Natural killer cell (primary cell): ENCODE data around the gene NRAP. TPM values are rescaled to one million over a fixed set of nuclear protein-coding genes. Genes with fewer than 3 reads are reported as not detected.

Source experiments
- ATAC-seq, 3 donors: fragments of 150-1000 bp in 2 of 3; fragments of 200-7000 bp in 1 of 3; cut with Tn5 transposase; 1 replicate in 1 of 3; 2 replicates in 2 of 3; pipeline ENCODE4 v1.10.0; 2021; ENCODE audit warnings: mild to moderate bottlenecking in 2 of 3, moderate library complexity in 2 of 3
- DNase-seq, 2 donors: peaks; one replicate each; pipeline versions ENCODE4 v3.0.0 to v3.0.0-alpha.2; 2013 to 2021; ENCODE audit warnings: mixed read lengths in 1 of 2
- H3K27ac ChIP-seq: one replicate; pipeline ENCODE4 v1.5.1; 2013; ENCODE audit warnings: mild to moderate bottlenecking, low read length
- H3K27me3 ChIP-seq: one replicate; pipeline ENCODE4 v1.6.1; 2013; ENCODE audit warnings: low read length; ENCODE audit not compliant: control insufficient read depth, insufficient read depth
- H3K36me3 ChIP-seq: one replicate; pipeline ENCODE4 v1.6.1; 2013; ENCODE audit warnings: low read length; ENCODE audit not compliant: control insufficient read depth, insufficient read depth
- H3K4me1 ChIP-seq: one replicate; pipeline ENCODE4 v1.6.1; 2013; ENCODE audit warnings: low read length; ENCODE audit not compliant: control insufficient read depth, insufficient read depth
- H3K4me3 ChIP-seq: one replicate; pipeline ENCODE4 v1.5.1; 2013; ENCODE audit warnings: low read length
- H3K9me3 ChIP-seq: one replicate; pipeline ENCODE4 v1.6.1; 2013; ENCODE audit warnings: low read length; ENCODE audit not compliant: control insufficient read depth, insufficient read depth
- H3K27ac Mint-ChIP-seq, 2 donors: one replicate each; pipeline ENCODE4 v1.8.0; 2022; ENCODE audit warnings: mild to moderate bottlenecking in 2 of 2, mixed read lengths in 2 of 2, moderate library complexity in 1 of 2
- H3K27me3 Mint-ChIP-seq, 2 donors: one replicate each; pipeline ENCODE4 v1.8.0; 2022; ENCODE audit warnings: low read depth in 2 of 2, mixed read lengths in 2 of 2
- H3K36me3 Mint-ChIP-seq: one replicate; pipeline ENCODE4 v1.8.0; 2022; ENCODE audit warnings: mixed read lengths
- H3K4me1 Mint-ChIP-seq, 2 donors: one replicate each; pipeline ENCODE4 v1.8.0; 2022; ENCODE audit warnings: mixed read lengths in 2 of 2
- H3K4me3 Mint-ChIP-seq: one replicate; pipeline ENCODE4 v1.8.0; 2022; ENCODE audit warnings: mild to moderate bottlenecking, moderate library complexity, mixed read lengths
- H3K9me3 Mint-ChIP-seq, 2 donors: one replicate each; pipeline ENCODE4 v1.8.0; 2022; ENCODE audit warnings: mixed read lengths in 2 of 2
- WGBS: methylation state at CpG from one replicate; pipeline ENCODE4 v1.1.7; 2013; ENCODE audit warnings: missing lambda C conversion rate; ENCODE audit not compliant: insufficient coverage; 5-methylcytosine and 5-hydroxymethylcytosine counted together
- intact Hi-C: fragments of 100-400 bp; cut with micrococcal nuclease; formaldehyde crosslinking; loops from one replicate; pipeline ENCODE4 v1.14.2; 2022
- total RNA-seq, 4 donors: library from RNA; stranded (reverse); fragments of 120-200 nt in 1 of 4; gene quantifications; one replicate each; pipeline versions ENCODE4 v1.2.3 to v1.2.4, GENCODE V29; 2013 to 2022
- TF ChIP-seq, protein P1 (sequence below): fragments of 200-600 bp; IDR thresholded peaks from one replicate; pipeline ENCODE4 v1.8.0; 2022; ENCODE audit warnings: antibody characterized with exemption

NRAP gene
- total RNA-seq, 3 donors from 2014 or later (not counting 1 experiment from before 2014, with no cell fraction given): not detected

DNA sequence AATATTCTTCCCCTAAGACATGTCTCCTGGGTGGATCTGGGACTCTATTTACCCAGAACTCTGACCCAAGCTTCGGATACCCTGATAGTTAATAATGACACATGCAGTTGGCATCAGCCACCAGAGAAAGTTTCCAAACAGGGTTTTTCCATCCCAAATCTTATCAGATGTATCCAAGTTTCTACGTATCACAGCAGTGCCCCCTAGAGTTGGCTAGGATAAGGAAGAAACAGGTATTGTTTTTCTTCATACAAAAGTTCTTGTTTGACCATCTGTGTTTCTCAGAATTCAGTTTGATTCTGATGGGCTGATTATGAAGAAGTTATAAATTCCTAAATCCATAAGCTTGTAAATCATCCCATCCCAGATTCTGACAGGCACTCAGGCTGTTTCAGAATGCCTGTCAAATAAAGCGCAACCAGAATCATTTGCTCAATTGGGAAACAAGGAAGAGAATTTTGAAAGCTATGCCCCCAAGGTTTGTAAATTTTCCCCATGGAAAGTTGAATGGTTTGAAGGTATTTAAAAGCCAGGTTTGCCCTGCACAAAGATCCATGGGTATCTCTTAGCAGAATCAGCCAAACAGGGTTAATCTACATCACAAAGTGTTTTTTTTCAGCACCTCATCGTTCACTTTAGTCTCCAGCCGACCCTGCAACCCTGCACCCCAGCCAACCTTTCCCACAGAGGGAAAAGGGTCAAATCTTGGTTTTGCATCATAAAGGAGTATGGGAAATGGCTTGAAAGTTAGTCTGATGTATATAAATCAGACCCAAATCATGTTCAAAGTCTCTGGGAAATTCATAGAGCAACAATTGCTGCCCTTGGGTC is 47.4 kb downstream of the NRAP start:
- Histone ChIP-seq H3K36me3 (no peaks in the 10 kb centered on the region), H3K27ac (no peak overlapping the region), H3K4me3 (no peak overlapping the region), H3K27me3 (peaks cover 2% of the 10 kb centered on the region), H3K4me1 (no peaks in the 10 kb centered on the region), H3K9me3 (no peaks in the 10 kb centered on the region)
- no peak overlapping the region for H3K27ac Mint-ChIP-seq
- ATAC-seq (no peak), DNase-seq (no peak)
- TF ChIP-seq, protein P1, sequence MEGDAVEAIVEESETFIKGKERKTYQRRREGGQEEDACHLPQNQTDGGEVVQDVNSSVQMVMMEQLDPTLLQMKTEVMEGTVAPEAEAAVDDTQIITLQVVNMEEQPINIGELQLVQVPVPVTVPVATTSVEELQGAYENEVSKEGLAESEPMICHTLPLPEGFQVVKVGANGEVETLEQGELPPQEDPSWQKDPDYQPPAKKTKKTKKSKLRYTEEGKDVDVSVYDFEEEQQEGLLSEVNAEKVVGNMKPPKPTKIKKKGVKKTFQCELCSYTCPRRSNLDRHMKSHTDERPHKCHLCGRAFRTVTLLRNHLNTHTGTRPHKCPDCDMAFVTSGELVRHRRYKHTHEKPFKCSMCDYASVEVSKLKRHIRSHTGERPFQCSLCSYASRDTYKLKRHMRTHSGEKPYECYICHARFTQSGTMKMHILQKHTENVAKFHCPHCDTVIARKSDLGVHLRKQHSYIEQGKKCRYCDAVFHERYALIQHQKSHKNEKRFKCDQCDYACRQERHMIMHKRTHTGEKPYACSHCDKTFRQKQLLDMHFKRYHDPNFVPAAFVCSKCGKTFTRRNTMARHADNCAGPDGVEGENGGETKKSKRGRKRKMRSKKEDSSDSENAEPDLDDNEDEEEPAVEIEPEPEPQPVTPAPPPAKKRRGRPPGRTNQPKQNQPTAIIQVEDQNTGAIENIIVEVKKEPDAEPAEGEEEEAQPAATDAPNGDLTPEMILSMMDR: no peak
- peaks cover 12 to 30% of the 10 kb centered on the region in 2 donors for H3K27me3 Mint-ChIP-seq
- H3K4me1 Mint-ChIP-seq: no peaks in the 10 kb centered on the region
- H3K9me3 Mint-ChIP-seq: no peaks in the 10 kb centered on the region
- no peak overlapping the region for H3K4me3 Mint-ChIP-seq
- 14% methylated on average over 4 of the region's 5 CpGs for WGBS
- intact Hi-C loops: no loop called here
- no peaks in the 10 kb centered on the region for H3K36me3 Mint-ChIP-seq

DNA sequence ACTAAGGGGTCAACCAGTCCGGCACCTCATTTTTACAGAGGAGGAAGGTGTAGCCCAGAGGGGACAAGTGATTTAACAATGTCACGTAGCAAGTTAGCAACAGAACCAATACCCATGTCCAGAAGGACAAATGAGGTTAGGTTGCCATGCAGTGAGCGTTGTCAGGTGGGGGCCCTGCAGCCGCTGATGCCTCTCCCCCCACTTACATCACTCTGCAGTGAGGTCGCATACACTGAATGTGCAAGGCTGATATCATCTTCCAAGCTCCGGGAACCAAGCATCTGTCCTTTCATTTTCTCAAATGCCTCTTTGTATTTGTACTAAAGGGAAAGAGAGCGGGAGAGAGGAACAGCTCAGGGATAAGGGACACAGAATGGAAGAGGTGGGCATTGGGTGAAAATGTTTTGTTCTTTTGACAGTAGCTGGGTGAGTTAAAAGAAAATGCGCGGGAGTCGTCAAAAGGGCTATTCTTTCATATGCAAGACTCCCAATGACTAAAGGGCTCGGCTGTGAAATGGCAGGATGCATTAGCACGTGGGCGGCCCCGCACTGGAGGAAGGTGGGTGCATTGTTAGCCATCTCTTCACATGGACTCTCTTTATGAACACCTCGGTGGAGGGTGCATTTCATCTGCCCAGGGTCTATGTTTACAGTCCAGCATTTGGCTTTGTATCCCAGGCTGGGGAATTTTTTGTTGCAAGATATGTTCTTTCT is 49.7 kb downstream of the NRAP start:
- Histone ChIP-seq H3K4me3 (no peak overlapping the region), H3K27me3 (peaks cover 2% of the 10 kb centered on the region), H3K9me3 (no peaks in the 10 kb centered on the region), H3K4me1 (no peaks in the 10 kb centered on the region), H3K36me3 (no peaks in the 10 kb centered on the region), H3K27ac (no peak overlapping the region)
- ATAC-seq (no peak), DNase-seq (no peak)
- Mint-ChIP-seq H3K27me3 (peaks cover 12 to 36% of the 10 kb centered on the region in 2 donors), H3K4me3 (no peak overlapping the region), H3K9me3 (no peaks in the 10 kb centered on the region), H3K4me1 (no peaks in the 10 kb centered on the region), H3K36me3 (no peaks in the 10 kb centered on the region), H3K27ac (no peak overlapping the region)
- WGBS: 84% methylated on average over 15 of the region's 15 CpGs
- TF ChIP-seq, protein P1: no peak
- intact Hi-C loops: no loop called here

DNA sequence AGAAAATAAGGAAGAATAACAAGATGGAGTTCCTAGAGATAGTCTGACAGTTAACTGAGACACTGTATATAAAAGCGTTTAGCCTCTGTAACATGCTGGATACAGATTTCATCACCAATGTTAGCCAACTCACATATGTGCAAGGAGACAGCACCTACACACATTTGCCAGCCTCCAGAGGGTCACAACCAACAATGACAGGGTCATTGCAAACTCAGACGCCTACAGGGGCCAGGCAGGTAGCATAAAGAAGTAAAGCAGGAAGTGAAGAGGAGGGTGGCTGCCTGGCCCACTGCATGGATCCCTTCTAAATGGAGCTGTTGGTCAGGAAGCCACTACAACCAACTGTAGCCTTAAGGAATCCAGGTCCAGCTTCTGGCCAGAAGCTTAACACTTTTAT is 50.4 kb downstream of the NRAP start:
- TF ChIP-seq, protein P1: no peak
- Mint-ChIP-seq H3K4me3 (no peak overlapping the region), H3K36me3 (no peaks in the 10 kb centered on the region), H3K27me3 (peaks cover 12 to 38% of the 10 kb centered on the region in 2 donors), H3K4me1 (no peaks in the 10 kb centered on the region), H3K27ac (no peak overlapping the region), H3K9me3 (no peaks in the 10 kb centered on the region)
- H3K27ac ChIP-seq: no peak overlapping the region
- 74% methylated on average over 2 of the region's 2 CpGs for WGBS
- no peaks in the 10 kb centered on the region for H3K4me1 ChIP-seq
- peaks cover 2% of the 10 kb centered on the region for H3K27me3 ChIP-seq
- DNase-seq (no peak), ATAC-seq (no peak)
- no peaks in the 10 kb centered on the region for H3K9me3 ChIP-seq
- H3K36me3 ChIP-seq: no peaks in the 10 kb centered on the region
- no peak overlapping the region for H3K4me3 ChIP-seq
- intact Hi-C loops: no loop called here
